Erythroblast (primary cell): ENCODE data around the gene SPEM1.

Source experiments
- GATA1 ChIP-seq: IDR thresholded peaks from 2 replicates; pipeline ENCODE4 v1.6.1; 2011; ENCODE audit warnings: low read depth, mild to moderate bottlenecking, control low read depth, low read length, moderate library complexity
- POLR2A ChIP-seq: IDR thresholded peaks from 2 replicates; pipeline ENCODE4 v1.6.1; 2011; ENCODE audit warnings: mild to moderate bottlenecking, low read length

GRCh38 chr17:7380855-7381683, 39.1 kb upstream of the SPEM1 start, which contains the start of gene TNK1:
- TF ChIP-seq POLR2A (no peak), GATA1 (no peak)
